Ovary (tissue), 3 donors: Measurements from ENCODE around the gene CETN1.

Experiments
- EP300 ChIP-seq: sonication (generic); formaldehyde crosslinking; IDR thresholded peaks from one replicate; pipeline ENCODE4 v1.6.1; 2017; ENCODE audit warnings: antibody characterized with exemption
- POLR2A ChIP-seq: fragments of 450-650 bp; IDR thresholded peaks from one replicate; pipeline ENCODE4 v1.6.1; 2017; ENCODE audit warnings: antibody characterized with exemption, mild to moderate bottlenecking, moderate library complexity
- TF ChIP-seq, protein P1 (sequence below), 3 donors: fragments of 450-650 bp in 2 of 3; fragments of 200-600 bp in 1 of 3; IDR thresholded peaks; one replicate each; pipeline versions ENCODE4 v1.5.1 to v1.8.0; 2016 to 2022; ENCODE audit warnings: antibody characterized with exemption in 3 of 3, mild to moderate bottlenecking in 1 of 3
- donor health status: DM: no; HTN: no; CAD: no.

DNA sequence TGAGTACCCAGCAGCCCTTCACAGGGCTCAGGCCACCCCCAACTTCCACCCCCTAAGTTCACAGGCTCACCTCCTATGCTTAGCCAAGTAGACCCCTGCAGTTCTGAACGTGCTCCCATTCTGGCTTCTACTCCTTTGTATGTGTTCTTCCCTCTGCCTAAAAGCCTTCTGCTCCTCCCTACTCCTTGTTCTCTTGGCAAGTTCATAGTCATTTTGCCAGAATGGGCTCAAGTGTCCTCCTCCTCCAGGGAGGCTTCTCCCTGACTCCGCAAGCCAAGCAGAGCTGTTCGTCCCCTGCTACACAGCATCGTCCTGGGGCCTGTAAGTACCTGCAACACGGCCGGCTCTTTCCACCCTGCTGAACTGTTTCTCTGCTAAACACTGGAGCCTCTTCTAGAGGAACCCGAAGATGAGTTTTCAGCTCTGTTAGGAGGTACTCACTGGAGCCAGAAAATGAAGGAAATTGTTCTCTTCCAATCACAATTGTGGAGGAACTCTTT, 14.6 kb upstream of the CETN1 start:
- TF ChIP-seq POLR2A (no peak), EP300 (no peak)
- TF ChIP-seq, protein P1, sequence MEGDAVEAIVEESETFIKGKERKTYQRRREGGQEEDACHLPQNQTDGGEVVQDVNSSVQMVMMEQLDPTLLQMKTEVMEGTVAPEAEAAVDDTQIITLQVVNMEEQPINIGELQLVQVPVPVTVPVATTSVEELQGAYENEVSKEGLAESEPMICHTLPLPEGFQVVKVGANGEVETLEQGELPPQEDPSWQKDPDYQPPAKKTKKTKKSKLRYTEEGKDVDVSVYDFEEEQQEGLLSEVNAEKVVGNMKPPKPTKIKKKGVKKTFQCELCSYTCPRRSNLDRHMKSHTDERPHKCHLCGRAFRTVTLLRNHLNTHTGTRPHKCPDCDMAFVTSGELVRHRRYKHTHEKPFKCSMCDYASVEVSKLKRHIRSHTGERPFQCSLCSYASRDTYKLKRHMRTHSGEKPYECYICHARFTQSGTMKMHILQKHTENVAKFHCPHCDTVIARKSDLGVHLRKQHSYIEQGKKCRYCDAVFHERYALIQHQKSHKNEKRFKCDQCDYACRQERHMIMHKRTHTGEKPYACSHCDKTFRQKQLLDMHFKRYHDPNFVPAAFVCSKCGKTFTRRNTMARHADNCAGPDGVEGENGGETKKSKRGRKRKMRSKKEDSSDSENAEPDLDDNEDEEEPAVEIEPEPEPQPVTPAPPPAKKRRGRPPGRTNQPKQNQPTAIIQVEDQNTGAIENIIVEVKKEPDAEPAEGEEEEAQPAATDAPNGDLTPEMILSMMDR (IDR thresholded peaks at IDR 0.05): no peak
